Lung (tissue), 12 donors: ENCODE measurements around the gene CLRN1. TPM values are rescaled to one million over a fixed set of nuclear protein-coding genes. Genes with fewer than 3 reads are reported as not detected.

ENCODE experiments used
- ATAC-seq: fragments of 200-7000 bp; cut with Tn5 transposase; one replicate; pipeline ENCODE4 v1.9.1; 2020; ENCODE audit warnings: moderate number of reproducible peaks; ENCODE audit not compliant: insufficient read depth, low FRiP score
- DNase-seq, 3 donors: peaks; one replicate each; pipeline ENCODE4 v3.0.0-alpha.2; 2013 to 2017
- H3K27ac ChIP-seq, 2 donors: one replicate each; pipeline ENCODE4 v1.5.1; 2013; ENCODE audit warnings: mild to moderate bottlenecking in 2 of 2, moderate library complexity in 2 of 2, control low read depth in 1 of 2, inconsistent platforms in 1 of 2, low read depth in 1 of 2, low read length in 1 of 2
- H3K27me3 ChIP-seq, 3 donors: one replicate each; pipeline ENCODE4 v1.5.1; 2013; ENCODE audit warnings: low read length in 2 of 3; ENCODE audit not compliant: control insufficient read depth in 3 of 3, insufficient read depth in 3 of 3
- H3K36me3 ChIP-seq, 4 donors: one replicate each; pipeline ENCODE4 v1.5.1; 2013; ENCODE audit warnings: low read length in 4 of 4, mild to moderate bottlenecking in 1 of 4, moderate library complexity in 1 of 4; ENCODE audit not compliant: control insufficient read depth in 4 of 4, insufficient read depth in 4 of 4
- H3K4me1 ChIP-seq, 5 donors: one replicate each; pipeline ENCODE4 v1.5.1; 2013; ENCODE audit warnings: low read length in 5 of 5, mild to moderate bottlenecking in 2 of 5, moderate library complexity in 1 of 5; ENCODE audit not compliant: control insufficient read depth in 5 of 5, insufficient read depth in 5 of 5
- H3K4me3 ChIP-seq: one replicate; pipeline ENCODE4 v1.5.1; 2013; ENCODE audit warnings: mild to moderate bottlenecking, control low read depth, moderate library complexity
- H3K9ac ChIP-seq, 2 donors: one replicate each; pipeline ENCODE4 v1.5.1; 2013; ENCODE audit warnings: low read length in 2 of 2, control low read depth in 1 of 2; ENCODE audit not compliant: insufficient read depth in 1 of 2
- H3K9me3 ChIP-seq, 4 donors: one replicate each; pipeline ENCODE4 v1.5.1; 2013; ENCODE audit warnings: low read length in 3 of 4, mild to moderate bottlenecking in 1 of 4, moderate library complexity in 1 of 4; ENCODE audit not compliant: control insufficient read depth in 4 of 4, insufficient read depth in 3 of 4
- WGBS, 2 donors: extraction: QIAGEN DNeasy Blood & Tissue Kit; methylation state at CpG; one replicate each; pipeline ENCODE4 v1.1.7; 2013; 5-methylcytosine and 5-hydroxymethylcytosine counted together
- polyA plus RNA-seq, 2 donors: library from polyadenylated mRNA; stranded (reverse); fragments of 200-250 nt; gene quantifications; one replicate each; pipeline ENCODE4 v1.2.1, GENCODE V29; 2013
- total RNA-seq, 2 donors: library from RNA; depleted of rRNA in 1 of 2; stranded (reverse); fragments of >200 nt in 1 of 2; gene quantifications; one replicate each; pipeline ENCODE4 v1.2.1, GENCODE V29; 2014 to 2021
- TF ChIP-seq, protein P1 (sequence below): IDR thresholded peaks from 2 replicates; pipeline ENCODE4 v1.5.1; 2012; ENCODE audit warnings: mild to moderate bottlenecking; ENCODE audit errors: control extremely low read depth, extremely low read depth
- donor health status: control.
- donor health status: control.
- donor health status: Bipolar disorder and iron deficiency.
- donor health status: healthy.
- donor health status: DM: yes; HTN: yes; CAD: no.

The CLRN1 gene
- total and polyA plus RNA-seq, 4 donors: not detected

- H3K27ac ChIP-seq: no peak overlapping the region
- H3K9ac ChIP-seq: no peak overlapping the region
- peak; percentile 14 to 38 (median 16) for DNase-seq
- no peaks in the 10 kb centered on the region for H3K27me3 ChIP-seq
- TF ChIP-seq, protein P1, sequence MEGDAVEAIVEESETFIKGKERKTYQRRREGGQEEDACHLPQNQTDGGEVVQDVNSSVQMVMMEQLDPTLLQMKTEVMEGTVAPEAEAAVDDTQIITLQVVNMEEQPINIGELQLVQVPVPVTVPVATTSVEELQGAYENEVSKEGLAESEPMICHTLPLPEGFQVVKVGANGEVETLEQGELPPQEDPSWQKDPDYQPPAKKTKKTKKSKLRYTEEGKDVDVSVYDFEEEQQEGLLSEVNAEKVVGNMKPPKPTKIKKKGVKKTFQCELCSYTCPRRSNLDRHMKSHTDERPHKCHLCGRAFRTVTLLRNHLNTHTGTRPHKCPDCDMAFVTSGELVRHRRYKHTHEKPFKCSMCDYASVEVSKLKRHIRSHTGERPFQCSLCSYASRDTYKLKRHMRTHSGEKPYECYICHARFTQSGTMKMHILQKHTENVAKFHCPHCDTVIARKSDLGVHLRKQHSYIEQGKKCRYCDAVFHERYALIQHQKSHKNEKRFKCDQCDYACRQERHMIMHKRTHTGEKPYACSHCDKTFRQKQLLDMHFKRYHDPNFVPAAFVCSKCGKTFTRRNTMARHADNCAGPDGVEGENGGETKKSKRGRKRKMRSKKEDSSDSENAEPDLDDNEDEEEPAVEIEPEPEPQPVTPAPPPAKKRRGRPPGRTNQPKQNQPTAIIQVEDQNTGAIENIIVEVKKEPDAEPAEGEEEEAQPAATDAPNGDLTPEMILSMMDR: no peak
- no peak overlapping the region for H3K4me3 ChIP-seq
- no peaks in the 10 kb centered on the region for H3K4me1 ChIP-seq
- H3K9me3 ChIP-seq: peaks cover 0 to 2% (median 0%) of the 10 kb centered on the region in 4 donors
- no peaks in the 10 kb centered on the region for H3K36me3 ChIP-seq
- no peak for ATAC-seq
- WGBS, 2 donors: 67 to 70% methylated on average over 3 of the region's 3 CpGs
These were observed 27.1 kb downstream of the CLRN1 start for GRCh38 chr3:150945226-150946032.

GRCh38 chr3:150942221-150942620 is 30.3 kb downstream of the CLRN1 start:
- DNase-seq (no peak), ATAC-seq (no peak)
- Histone ChIP-seq H3K9ac (no peak overlapping the region), H3K27ac (no peak overlapping the region), H3K4me1 (no peaks in the 10 kb centered on the region), H3K27me3 (no peaks in the 10 kb centered on the region), H3K4me3 (no peak overlapping the region), H3K9me3 (peaks cover 0 to 2% (median 0%) of the 10 kb centered on the region in 4 donors), H3K36me3 (no peaks in the 10 kb centered on the region)
- WGBS, 2 donors: 85 to 92% methylated on average over 3 of the region's 3 CpGs
- TF ChIP-seq, protein P1: no peak

- no peak for DNase-seq
- ATAC-seq: no peak
- Histone ChIP-seq H3K27me3 (no peaks in the 10 kb centered on the region), H3K4me3 (no peak overlapping the region), H3K4me1 (no peaks in the 10 kb centered on the region), H3K9ac (no peak overlapping the region), H3K9me3 (no peaks in the 10 kb centered on the region), H3K36me3 (no peaks in the 10 kb centered on the region), H3K27ac (no peak overlapping the region)
- TF ChIP-seq, protein P1: no peak
- WGBS, 2 donors: 60 to 77% methylated on average over 2 of the region's 2 CpGs
These were observed 35.8 kb downstream of the CLRN1 start for GRCh38 chr3:150936693-150937092.
